ENCODE results near the gene PLA2G2C.

- TF ChIP-seq CTCF (IDR thresholded peaks at IDR 0.05) (no peak), POLR2A (IDR thresholded peaks at IDR 0.05) (no peak), POLR2AphosphoS5 (IDR thresholded peaks at IDR 0.05) (no peak)
These were observed 33.3 kb downstream of the PLA2G2C start for GRCh38 chr1:20153000-20153418.
